ENCODE data around the gene NCL. TPM values are rescaled to one million over a fixed set of nuclear protein-coding genes. Genes with fewer than 3 reads are reported as not detected.

NCL gene
- total RNA-seq, 1 experiment from 2014 or later: 608 TPM

GRCh38 chr2:231479455-231479854 is 15.2 kb upstream of the NCL start:
- Mint-ChIP-seq H3K27me3 (ENCODE audit: insufficient read depth, unreplicated experiment) (no peaks in the 10 kb centered on the region), H3K4me1 (ENCODE audit: low read depth, unreplicated experiment) (no peaks in the 10 kb centered on the region), H3K36me3 (ENCODE audit: insufficient read depth, unreplicated experiment) (no peaks in the 10 kb centered on the region), H3K9me3 (ENCODE audit: unreplicated experiment) (no peaks in the 10 kb centered on the region), H3K4me3 (ENCODE audit: unreplicated experiment) (no peak overlapping the region), H3K27ac (ENCODE audit: unreplicated experiment) (no peak overlapping the region)
- POLR2A ChIA-PET: no interaction called here
- Histone ChIP-seq H3K4me1 (no peaks in the 10 kb centered on the region), H3K9me3 (no peaks in the 10 kb centered on the region), H3K4me3 (ENCODE audit: low read depth, low read length) (no peak overlapping the region), H3K27me3 (replicated peaks; ENCODE audit: control insufficient read depth, insufficient read depth, low read length) (no peaks in the 10 kb centered on the region), H3K36me3 (ENCODE audit: control insufficient read depth, insufficient read depth, low read length) (no peaks in the 10 kb centered on the region)
- no TSS peak for BruUV-seq (replicated peaks)
- intact Hi-C loops (cut with micrococcal nuclease; ENCODE audit: unreplicated experiment): no loop called here
- no peak for TF ChIP-seq CTCF (IDR thresholded peaks at IDR 0.05; ENCODE audit: insufficient read depth in 1 of 2, low read depth in 1 of 2, low read length in 1 of 2, severe bottlenecking in 1 of 2, unreplicated experiment in 1 of 2)
- DNase-seq: no peak
- CTCF ChIA-PET: no interaction called here

DNA sequence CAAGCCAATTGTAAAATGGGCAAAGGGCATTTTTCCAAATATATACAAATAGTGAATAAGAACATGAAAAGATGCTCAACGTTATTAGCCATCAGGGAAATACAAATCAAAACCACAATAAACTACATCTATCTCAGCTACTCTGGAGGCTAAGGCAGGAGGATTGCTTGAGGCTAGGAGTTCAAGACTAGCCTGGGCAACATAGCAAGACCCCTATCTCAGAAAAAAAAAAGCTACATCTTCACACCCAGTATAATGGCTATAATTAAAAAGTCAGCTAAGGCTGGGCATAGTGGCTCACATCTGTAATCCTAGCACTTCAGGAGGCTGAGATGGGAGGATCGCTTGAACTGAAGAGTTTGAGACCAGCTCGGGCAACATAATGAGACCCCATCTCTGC is 12.6 kb upstream of the NCL start:
- no peaks in the 10 kb centered on the region for H3K4me1 Mint-ChIP-seq (ENCODE audit: low read depth, unreplicated experiment)
- H3K36me3 ChIP-seq (ENCODE audit: control insufficient read depth, insufficient read depth, low read length): no peaks in the 10 kb centered on the region
- intact Hi-C loops (cut with micrococcal nuclease; ENCODE audit: unreplicated experiment): no loop called here
- no peak for TF ChIP-seq CTCF (IDR thresholded peaks at IDR 0.05; ENCODE audit: insufficient read depth in 1 of 2, low read depth in 1 of 2, low read length in 1 of 2, severe bottlenecking in 1 of 2, unreplicated experiment in 1 of 2)
- no peaks in the 10 kb centered on the region for H3K27me3 ChIP-seq (replicated peaks; ENCODE audit: control insufficient read depth, insufficient read depth, low read length)
- no peaks in the 10 kb centered on the region for H3K9me3 ChIP-seq
- no peak overlapping the region for H3K4me3 Mint-ChIP-seq (ENCODE audit: unreplicated experiment)
- CTCF ChIA-PET: interaction anchor here (1.1 kb wide), 1 partner anchor 13 kb away, joined by 3 read pairs; the partner anchor contains the start of gene NCL
- H3K4me3 ChIP-seq (ENCODE audit: low read depth, low read length): no peak overlapping the region
- H3K9me3 Mint-ChIP-seq (ENCODE audit: unreplicated experiment): no peaks in the 10 kb centered on the region
- no peaks in the 10 kb centered on the region for H3K36me3 Mint-ChIP-seq (ENCODE audit: insufficient read depth, unreplicated experiment)
- POLR2A ChIA-PET: no interaction called here
- peaks cover 2% of the 10 kb centered on the region for H3K27me3 Mint-ChIP-seq (ENCODE audit: insufficient read depth, unreplicated experiment)
- H3K27ac Mint-ChIP-seq (ENCODE audit: unreplicated experiment): no peak overlapping the region
- BruUV-seq (replicated peaks): no TSS peak
- DNase-seq: no peak
- no peaks in the 10 kb centered on the region for H3K4me1 ChIP-seq

DNA sequence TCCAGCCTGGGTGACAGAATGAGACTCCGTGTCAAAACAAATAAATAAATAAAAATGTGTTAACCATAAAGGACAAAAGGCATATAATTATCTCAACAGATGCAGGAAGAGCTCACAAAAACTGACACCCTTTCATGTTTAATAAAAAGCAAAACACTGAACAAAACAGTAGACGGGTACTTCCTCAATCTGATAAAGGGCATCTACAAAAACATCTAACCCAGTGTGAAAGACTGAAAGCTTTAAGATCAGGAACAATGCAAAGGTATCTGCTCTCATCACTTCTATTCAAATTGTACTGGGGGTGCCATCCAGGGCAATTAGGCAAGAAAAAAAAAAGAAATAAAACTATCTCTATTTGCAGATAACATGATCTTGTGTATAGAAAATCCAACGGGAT is 11.7 kb upstream of the NCL start:
- H3K36me3 Mint-ChIP-seq (ENCODE audit: insufficient read depth, unreplicated experiment): no peaks in the 10 kb centered on the region
- CTCF ChIA-PET: interaction anchor here (1.1 kb wide), 1 partner anchor 12 kb away, joined by 3 read pairs; the partner anchor contains the start of gene NCL
- Histone ChIP-seq H3K9me3 (no peaks in the 10 kb centered on the region), H3K4me3 (ENCODE audit: low read depth, low read length) (no peak overlapping the region), H3K27me3 (replicated peaks; ENCODE audit: control insufficient read depth, insufficient read depth, low read length) (no peaks in the 10 kb centered on the region), H3K36me3 (ENCODE audit: control insufficient read depth, insufficient read depth, low read length) (no peaks in the 10 kb centered on the region), H3K4me1 (no peaks in the 10 kb centered on the region)
- POLR2A ChIA-PET: no interaction called here
- BruUV-seq (replicated peaks): no TSS peak
- no peak for DNase-seq
- no peaks in the 10 kb centered on the region for H3K9me3 Mint-ChIP-seq (ENCODE audit: unreplicated experiment)
- H3K4me3 Mint-ChIP-seq (ENCODE audit: unreplicated experiment): no peak overlapping the region
- TF ChIP-seq CTCF (IDR thresholded peaks at IDR 0.05; ENCODE audit: insufficient read depth in 1 of 2, low read depth in 1 of 2, low read length in 1 of 2, severe bottlenecking in 1 of 2, unreplicated experiment in 1 of 2): no peak
- peaks cover 2% of the 10 kb centered on the region for H3K27me3 Mint-ChIP-seq (ENCODE audit: insufficient read depth, unreplicated experiment)
- no peaks in the 10 kb centered on the region for H3K4me1 Mint-ChIP-seq (ENCODE audit: low read depth, unreplicated experiment)
- intact Hi-C loops (cut with micrococcal nuclease; ENCODE audit: unreplicated experiment): no loop called here
- no peak overlapping the region for H3K27ac Mint-ChIP-seq (ENCODE audit: unreplicated experiment)
